Right lobe of liver (tissue), 6 donors: Measurements from ENCODE around the gene BLTP3B. TPM values are rescaled to one million over a fixed set of nuclear protein-coding genes. Genes with fewer than 3 reads are reported as not detected.

ENCODE experiments used
- ATAC-seq, 4 donors: fragments of 200-7000 bp; cut with Tn5 transposase; one replicate each; pipeline ENCODE4 v1.9.1; 2020; ENCODE audit warnings: mild to moderate bottlenecking in 4 of 4, moderate library complexity in 4 of 4
- DNase-seq, 3 donors: peaks; one replicate each; pipeline ENCODE4 v3.0.0-alpha.2; 2020
- H3K27ac ChIP-seq, 3 donors: fragments of 200-600 bp; one replicate each; pipeline ENCODE4 v1.8.0; 2022
- H3K27me3 ChIP-seq, 2 donors: fragments of 200-600 bp; one replicate each; pipeline ENCODE4 v1.8.0; 2022
- H3K36me3 ChIP-seq, 4 donors: fragments of 200-600 bp; sonication (generic) in 1 of 4; one replicate each; pipeline versions ENCODE4 v1.5.1 to v1.8.0; 2017 to 2022; ENCODE audit warnings: control low read depth in 1 of 4
- H3K4me1 ChIP-seq, 4 donors: fragments of 200-600 bp; sonication (generic) in 1 of 4; one replicate each; pipeline versions ENCODE4 v1.5.1 to v1.8.0; 2017 to 2022; ENCODE audit warnings: control low read depth in 1 of 4
- H3K4me3 ChIP-seq, 3 donors: fragments of 200-600 bp; one replicate each; pipeline ENCODE4 v1.8.0; 2022
- H3K9me3 ChIP-seq, 4 donors: fragments of 200-600 bp; sonication (generic) in 1 of 4; one replicate each; pipeline versions ENCODE4 v1.5.1 to v1.8.0; 2017 to 2022; ENCODE audit warnings: control low read depth in 1 of 4
- POLR2A ChIP-seq: fragments of 450-650 bp; IDR thresholded peaks from one replicate; pipeline ENCODE4 v1.6.1; 2017; ENCODE audit warnings: antibody characterized with exemption, mild to moderate bottlenecking
- WGBS: methylation state at CpG from one replicate; pipeline ENCODE4 v1.1.6; 2018; ENCODE audit warnings: low coverage, low lambda C conversion rate; ENCODE audit not compliant: insufficient coverage; ENCODE audit errors: missing lambda C conversion rate; 5-methylcytosine and 5-hydroxymethylcytosine counted together
- intact Hi-C, 2 donors: fragments of 100-400 bp; cut with DNase I; formaldehyde crosslinking; loops; one replicate each; pipeline versions ENCODE4 v1.11.2 to v1.14.1; 2022
- total RNA-seq, 6 experiments: library from RNA; depleted of rRNA in 2 of 6; stranded (reverse); fragments of >200 nt in 2 of 6; fragmentation: NEBNext Ultra II Directional in 3 of 6; extraction: Animal tissue kit (Norgen Biotek cat#: 25700) in 3 of 6; gene quantifications; one replicate each; pipeline versions ENCODE4 v1.1.0 to v1.2.4, GENCODE V29; 2016 to 2023
- TF ChIP-seq, protein P1 (sequence below), 4 donors: fragments of 200-600 bp in 3 of 4; fragments of 450-650 bp in 1 of 4; IDR thresholded peaks; one replicate each; pipeline versions ENCODE4 v1.5.1 to v1.8.0; 2016 to 2022; ENCODE audit warnings: antibody characterized with exemption in 4 of 4, mild to moderate bottlenecking in 2 of 4
- donor health status: DM: no; HTN: yes; CAD: no.
- donor health status: DM: no; HTN: no; CAD: no.
- donor health status: DM: no; HTN: no; CAD: no.
- donor health status: DM: no; HTN: yes; CAD: no.
- donor health status: DM: no; HTN: yes; CAD: no.

Gene BLTP3B
- total RNA-seq, 6 experiments from 2014 or later = 26.1 to 34.5 (median 29.8) TPM

DNA sequence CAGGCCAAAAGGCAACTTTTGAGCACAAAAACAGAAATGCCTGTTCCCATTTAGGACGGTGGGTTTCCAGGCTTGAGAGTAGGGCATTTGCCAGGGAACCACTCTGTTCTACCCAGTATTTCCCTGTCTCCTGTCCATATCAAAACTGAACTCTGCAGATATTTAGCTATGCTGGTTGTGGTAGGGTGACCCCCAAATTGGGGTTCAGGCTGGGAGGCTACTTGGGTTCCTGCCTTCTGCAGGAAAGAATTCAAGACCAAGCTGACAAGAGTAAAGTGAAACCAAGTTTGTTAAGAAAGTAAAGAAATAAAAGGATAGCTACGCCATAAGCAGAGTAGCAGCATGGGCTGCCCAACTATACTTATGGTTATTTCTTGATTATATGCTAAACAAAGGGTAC lies 3.6 kb upstream of the BLTP3B start:
- WGBS = 93% methylated on average over 2 of the region's 2 CpGs
- no peak for TF ChIP-seq POLR2A
- TF ChIP-seq, protein P1, sequence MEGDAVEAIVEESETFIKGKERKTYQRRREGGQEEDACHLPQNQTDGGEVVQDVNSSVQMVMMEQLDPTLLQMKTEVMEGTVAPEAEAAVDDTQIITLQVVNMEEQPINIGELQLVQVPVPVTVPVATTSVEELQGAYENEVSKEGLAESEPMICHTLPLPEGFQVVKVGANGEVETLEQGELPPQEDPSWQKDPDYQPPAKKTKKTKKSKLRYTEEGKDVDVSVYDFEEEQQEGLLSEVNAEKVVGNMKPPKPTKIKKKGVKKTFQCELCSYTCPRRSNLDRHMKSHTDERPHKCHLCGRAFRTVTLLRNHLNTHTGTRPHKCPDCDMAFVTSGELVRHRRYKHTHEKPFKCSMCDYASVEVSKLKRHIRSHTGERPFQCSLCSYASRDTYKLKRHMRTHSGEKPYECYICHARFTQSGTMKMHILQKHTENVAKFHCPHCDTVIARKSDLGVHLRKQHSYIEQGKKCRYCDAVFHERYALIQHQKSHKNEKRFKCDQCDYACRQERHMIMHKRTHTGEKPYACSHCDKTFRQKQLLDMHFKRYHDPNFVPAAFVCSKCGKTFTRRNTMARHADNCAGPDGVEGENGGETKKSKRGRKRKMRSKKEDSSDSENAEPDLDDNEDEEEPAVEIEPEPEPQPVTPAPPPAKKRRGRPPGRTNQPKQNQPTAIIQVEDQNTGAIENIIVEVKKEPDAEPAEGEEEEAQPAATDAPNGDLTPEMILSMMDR (IDR thresholded peaks at IDR 0.05) = no peak

DNA sequence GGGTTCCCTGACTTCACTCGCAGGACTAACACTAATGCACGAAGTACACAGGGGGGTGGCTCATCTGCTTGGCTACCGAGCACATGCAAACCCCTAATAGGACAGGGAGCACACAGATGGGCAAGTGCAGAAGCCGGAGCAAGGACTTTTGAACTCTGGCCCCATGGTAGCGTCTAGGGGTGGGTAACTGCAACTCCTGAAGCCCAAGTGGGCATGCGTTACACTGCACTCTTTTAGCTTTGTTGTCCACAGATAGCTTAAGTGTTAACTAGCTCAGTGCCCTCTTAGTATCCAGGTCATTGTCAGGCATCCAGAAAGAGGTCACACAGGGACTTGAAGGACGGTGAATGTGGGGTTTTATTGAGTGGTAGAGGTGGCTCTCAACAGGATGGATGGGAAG lies 3.0 kb upstream of the BLTP3B start:
- Histone ChIP-seq H3K4me1 (peaks cover 0 to 27% (median 2%) of the 10 kb centered on the region in 4 donors), H3K27ac (no peak overlapping the region), H3K36me3 (peaks cover 0 to 7% (median 2%) of the 10 kb centered on the region in 4 donors), H3K4me3 (no peak overlapping the region), H3K9me3 (no peaks in the 10 kb centered on the region), H3K27me3 (no peaks in the 10 kb centered on the region)
- WGBS = 79% methylated on average over 4 of the region's 7 CpGs
- ATAC-seq = no peak
- intact Hi-C loops = no loop called here
- TF ChIP-seq POLR2A = no peak
- TF ChIP-seq, protein P1 (IDR thresholded peaks at IDR 0.05) = no peak
- DNase-seq = no peak

More for the DNA sequence above, 3.6 kb upstream of the BLTP3B start:
- Histone ChIP-seq H3K4me1 (peaks cover 0 to 21% (median 2%) of the 10 kb centered on the region in 4 donors), H3K27ac (no peak overlapping the region), H3K9me3 (no peaks in the 10 kb centered on the region), H3K4me3 (no peak overlapping the region), H3K27me3 (no peaks in the 10 kb centered on the region), H3K36me3 (peaks cover 0 to 7% (median 2%) of the 10 kb centered on the region in 4 donors)
- ATAC-seq = no peak
- intact Hi-C loops = no loop called here
- DNase-seq = no peak

DNA sequence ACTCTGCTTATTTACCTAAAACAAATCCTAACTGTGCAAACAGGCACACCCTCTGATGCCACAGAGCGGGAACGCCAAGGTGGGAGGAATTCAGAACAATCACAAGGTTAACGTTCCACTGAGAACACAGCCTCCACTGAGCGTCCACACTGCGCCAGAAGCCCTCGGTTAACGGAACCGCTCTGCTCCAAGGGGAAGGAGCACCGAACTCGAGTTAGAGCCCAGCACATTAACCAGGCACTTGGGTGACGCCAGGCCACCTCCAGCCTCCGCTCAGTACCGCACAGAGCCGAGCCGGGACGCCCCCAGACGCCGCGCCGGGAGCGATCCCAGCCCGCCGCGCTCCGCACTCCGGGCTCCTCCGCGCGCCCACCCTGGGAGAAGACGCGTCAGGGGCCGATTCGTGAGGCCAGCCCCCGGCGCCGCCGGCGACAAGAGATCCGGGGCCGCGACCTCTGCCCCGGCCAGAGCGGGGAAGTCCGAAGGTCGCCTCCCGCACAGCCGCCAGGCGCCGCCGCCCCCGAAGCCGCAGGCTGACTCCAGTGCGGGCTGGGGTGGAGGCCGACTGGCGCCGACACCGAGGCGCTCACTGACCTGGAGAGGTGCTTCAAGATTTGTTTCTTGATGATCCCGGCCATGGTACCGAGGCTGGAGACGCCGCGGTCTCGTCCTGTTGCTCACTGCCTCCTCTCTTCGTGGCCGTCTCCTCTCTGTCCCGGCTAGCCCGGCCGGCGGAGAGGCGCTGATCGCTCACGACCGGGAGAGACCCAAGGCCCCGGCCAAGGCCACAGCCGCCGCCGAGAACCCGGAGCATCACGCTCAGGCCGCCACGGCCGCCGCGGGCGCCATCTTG lies 450 bp downstream of the BLTP3B start:
- WGBS = 4% methylated on average over 3 of the region's 86 CpGs
- ATAC-seq (peak; percentile 70 to 85 (median 82)), DNase-seq (peak; percentile 66 to 86 (median 84))
- peak overlapping the region; percentile 94 to 96 (median 95) for H3K4me3 ChIP-seq
- no peaks in the 10 kb centered on the region for H3K36me3 ChIP-seq
- no peaks in the 10 kb centered on the region for H3K9me3 ChIP-seq
- TF ChIP-seq POLR2A = peak; percentile 69
- TF ChIP-seq, protein P1 (IDR thresholded peaks at IDR 0.05) = no peak
- peaks cover 0 to 59% (median 9%) of the 10 kb centered on the region in 4 donors for H3K4me1 ChIP-seq
- intact Hi-C loops = no loop called here
- H3K27ac ChIP-seq = peak overlapping the region; percentile 93 to 96 (median 94)
- H3K27me3 ChIP-seq = no peaks in the 10 kb centered on the region

DNA sequence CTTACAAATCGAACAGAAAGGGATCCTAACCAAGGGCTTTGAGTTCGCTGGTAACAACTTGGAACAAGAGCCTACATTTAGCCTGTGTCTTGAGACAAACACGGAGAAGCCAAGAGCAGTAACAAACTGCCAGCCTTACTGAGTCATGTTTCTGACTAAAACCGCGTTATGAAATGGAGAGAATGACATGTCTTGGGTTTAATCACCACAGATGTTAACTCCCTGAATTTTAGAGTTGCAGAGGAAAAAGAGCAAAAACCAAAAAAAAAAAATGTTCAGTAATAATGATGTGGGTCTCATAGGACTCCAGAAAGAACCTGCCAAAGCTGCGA lies 1.0 kb downstream of the BLTP3B start:
- 1% methylated on average over 6 of the region's 6 CpGs for WGBS
- no peak for TF ChIP-seq POLR2A
- TF ChIP-seq, protein P1 (IDR thresholded peaks at IDR 0.05) = no peak

More for the DNA sequence above, 1.0 kb downstream of the BLTP3B start:
- peak in 2 of 4 donors; percentile 1 to 21 for ATAC-seq
- Histone ChIP-seq H3K4me3 (peak overlapping the region; percentile 94 to 96 (median 95)), H3K4me1 (peaks cover 0 to 59% (median 9%) of the 10 kb centered on the region in 4 donors), H3K36me3 (no peaks in the 10 kb centered on the region), H3K27me3 (no peaks in the 10 kb centered on the region), H3K9me3 (no peaks in the 10 kb centered on the region), H3K27ac (peak overlapping the region; percentile 93 to 96 (median 94))
- intact Hi-C loops = no loop called here
- DNase-seq = no peak
